Muscle of leg (tissue), 11 donors: ENCODE measurements around the gene CCDC85C. TPM values are rescaled to one million over a fixed set of nuclear protein-coding genes. Genes with fewer than 3 reads are reported as not detected.

ENCODE experiments used
- DNase-seq: peaks from one replicate; pipeline ENCODE4 v3.0.0; 2013
- H3K27ac ChIP-seq: one replicate; pipeline ENCODE4 v1.5.1; 2013; ENCODE audit warnings: mild to moderate bottlenecking, low read length, control low read depth
- H3K27me3 ChIP-seq: one replicate; pipeline ENCODE4 v1.6.1; 2013; ENCODE audit warnings: low read length; ENCODE audit not compliant: control insufficient read depth, insufficient read depth
- H3K36me3 ChIP-seq: one replicate; pipeline ENCODE4 v1.6.1; 2013; ENCODE audit warnings: low read length; ENCODE audit not compliant: control insufficient read depth, insufficient read depth
- H3K4me1 ChIP-seq: one replicate; pipeline ENCODE4 v1.6.1; 2013; ENCODE audit warnings: low read length; ENCODE audit not compliant: control insufficient read depth, insufficient read depth
- H3K4me3 ChIP-seq: one replicate; pipeline ENCODE4 v1.5.1; 2013; ENCODE audit warnings: low read length, control low read depth
- H3K9me3 ChIP-seq: replicated peaks from 2 replicates; pipeline ENCODE4 v1.6.1; 2013; ENCODE audit warnings: low read depth, low read length; ENCODE audit not compliant: control insufficient read depth
- WGBS: methylation state at CpG from one replicate; pipeline ENCODE4 v1.1.5; 2013; ENCODE audit warnings: missing lambda C conversion rate; ENCODE audit not compliant: insufficient coverage; 5-methylcytosine and 5-hydroxymethylcytosine counted together
- polyA plus RNA-seq, 8 donors: library from polyadenylated mRNA; unstranded; fragments of 120-200 nt; gene quantifications; one replicate each; pipeline versions ENCODE4 v1.2.1 to v1.2.3, GENCODE V29; 2013; ENCODE audit warnings: inconsistent platforms in 1 of 8, low replicate concordance in 1 of 8; ENCODE audit not compliant: insufficient read length in 8 of 8, insufficient read depth in 1 of 8
- total RNA-seq: library from RNA; stranded (reverse); fragments of 120-200 nt; gene quantifications from one replicate; pipeline ENCODE4 v1.2.4, GENCODE V29; 2013

The CCDC85C gene
- total and polyA plus RNA-seq, 9 donors = 3.2 to 6.5 (median 4.1) TPM

DNA sequence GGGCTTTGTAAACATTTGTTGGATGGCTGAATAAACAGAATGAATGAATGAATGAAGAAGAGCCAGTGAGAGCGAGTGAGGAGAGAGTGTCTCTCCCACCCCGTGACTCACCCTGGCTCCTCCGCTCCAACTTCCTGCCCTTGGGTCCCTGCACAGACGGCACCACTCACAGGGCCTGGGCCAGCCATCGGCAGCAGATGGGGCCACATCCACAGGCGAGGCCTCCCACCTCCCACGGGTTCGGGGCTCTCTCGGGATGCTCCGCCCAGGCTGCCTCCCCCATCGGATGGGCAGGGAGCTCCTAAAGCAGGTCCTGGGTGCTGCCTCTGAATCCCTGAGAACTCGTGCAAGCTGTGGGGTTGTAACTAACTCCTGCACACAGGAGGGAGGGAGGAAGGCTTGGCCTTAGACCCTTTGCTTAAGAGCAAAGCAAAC, 81.5 kb downstream of the CCDC85C start:
- no peak for DNase-seq
- Histone ChIP-seq H3K27me3 (no peaks in the 10 kb centered on the region), H3K36me3 (no peaks in the 10 kb centered on the region), H3K9me3 (no peaks in the 10 kb centered on the region), H3K4me1 (peaks cover 27% of the 10 kb centered on the region), H3K4me3 (no peak overlapping the region), H3K27ac (no peak overlapping the region)
- 40% methylated on average over 2 of the region's 12 CpGs for WGBS

DNA sequence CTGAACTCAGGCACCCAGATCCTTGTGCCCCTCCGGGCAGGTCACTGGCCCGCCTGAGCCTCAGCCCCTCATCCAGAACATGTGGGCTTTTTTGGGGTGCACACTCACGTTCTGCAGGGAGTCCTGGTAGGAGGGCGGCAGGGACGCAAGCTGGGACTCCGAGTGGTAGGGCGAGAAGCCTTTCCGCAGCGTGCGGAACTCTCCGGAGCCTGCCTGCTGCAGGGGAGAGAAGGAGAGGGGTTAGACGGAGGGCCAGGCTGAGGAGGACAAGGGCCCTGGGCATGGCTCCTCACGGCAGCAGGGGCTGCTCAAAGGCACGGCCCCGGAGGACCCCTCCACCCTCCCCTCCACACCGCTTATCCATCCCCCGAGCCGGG, 82.0 kb downstream of the CCDC85C start:
- Histone ChIP-seq H3K27ac (no peak overlapping the region), H3K4me1 (peaks cover 27% of the 10 kb centered on the region), H3K27me3 (no peaks in the 10 kb centered on the region), H3K36me3 (no peaks in the 10 kb centered on the region), H3K4me3 (no peak overlapping the region), H3K9me3 (no peaks in the 10 kb centered on the region)
- DNase-seq = no peak
- 73% methylated on average over 12 of the region's 18 CpGs for WGBS

DNA sequence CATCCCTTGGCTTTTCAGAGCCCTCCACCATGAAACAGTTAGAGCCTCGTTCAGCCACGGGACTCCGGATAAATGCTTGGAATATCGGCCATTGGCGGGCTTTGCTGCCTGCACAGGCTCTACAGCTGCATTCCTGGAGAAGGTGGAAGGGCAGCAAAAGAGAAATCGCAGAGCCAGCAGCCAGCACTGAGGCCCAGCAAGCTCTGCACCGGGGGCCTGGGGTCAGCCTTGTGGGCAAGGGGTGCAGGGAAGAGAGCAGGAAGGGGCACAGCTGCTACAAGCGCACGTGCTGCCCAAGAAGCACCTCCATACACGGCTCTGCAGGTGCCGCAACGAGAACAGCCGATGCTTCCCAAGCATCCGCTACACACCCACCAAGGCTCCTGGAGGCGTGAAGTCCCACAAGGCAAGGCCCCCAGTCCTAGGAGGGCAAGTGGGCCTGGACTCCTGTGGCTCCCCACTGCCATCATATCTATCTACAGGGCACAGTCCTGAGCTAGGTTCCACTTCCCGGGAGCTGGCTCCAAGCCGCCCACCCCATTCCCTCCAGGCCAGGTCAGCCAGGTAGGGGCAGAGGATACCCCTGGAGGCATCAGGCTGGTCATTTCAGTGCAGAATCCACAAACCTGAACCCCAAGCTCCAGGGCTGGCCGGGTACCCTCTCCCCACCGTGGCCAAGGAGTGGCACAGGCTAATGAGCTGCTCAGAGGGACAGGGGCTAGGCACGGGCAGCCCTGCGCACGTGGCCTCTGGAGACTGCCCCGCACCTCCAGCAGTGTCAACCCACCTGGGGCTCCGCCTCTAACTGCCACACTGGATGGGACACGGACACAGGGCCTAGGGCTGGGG, 82.6 kb downstream of the CCDC85C start:
- Histone ChIP-seq H3K9me3 (no peaks in the 10 kb centered on the region), H3K27ac (no peak overlapping the region), H3K4me3 (no peak overlapping the region), H3K36me3 (no peaks in the 10 kb centered on the region), H3K27me3 (no peaks in the 10 kb centered on the region), H3K4me1 (peaks cover 27% of the 10 kb centered on the region)
- 84% methylated on average over 22 of the region's 25 CpGs for WGBS
- no peak for DNase-seq

DNA sequence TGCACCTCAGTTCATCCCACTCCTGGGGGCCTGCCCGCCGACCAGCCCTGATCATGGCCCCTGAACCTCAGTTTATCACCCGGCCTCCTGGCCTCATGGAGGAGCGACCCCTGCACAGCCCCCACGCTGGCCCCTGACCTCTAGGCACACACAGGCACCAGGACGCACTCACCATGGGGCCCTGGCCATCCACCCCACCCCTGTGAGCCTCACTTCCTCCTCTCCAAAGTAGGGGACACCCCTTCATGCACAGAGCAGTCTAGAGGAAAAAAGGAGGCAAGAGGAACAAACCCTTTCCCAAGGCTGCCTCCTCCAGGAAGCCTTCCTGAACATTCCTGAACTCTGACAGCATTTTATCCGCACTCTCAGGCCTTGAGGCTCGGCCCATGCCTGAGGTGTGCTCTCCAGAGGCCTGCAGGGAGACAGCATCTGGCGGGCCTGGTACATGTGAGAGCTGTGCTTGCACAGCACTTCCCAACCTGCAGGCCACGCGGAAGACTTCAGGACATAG, 83.4 kb downstream of the CCDC85C start:
- H3K36me3 ChIP-seq = no peaks in the 10 kb centered on the region
- whole genome bisulfite sequencing = 82% methylated on average over 11 of the region's 11 CpGs
- no peak overlapping the region for H3K27ac ChIP-seq
- H3K4me1 ChIP-seq = peaks cover 27% of the 10 kb centered on the region
- no peaks in the 10 kb centered on the region for H3K27me3 ChIP-seq
- no peak overlapping the region for H3K4me3 ChIP-seq
- no peak for DNase-seq
- H3K9me3 ChIP-seq = no peaks in the 10 kb centered on the region

DNA sequence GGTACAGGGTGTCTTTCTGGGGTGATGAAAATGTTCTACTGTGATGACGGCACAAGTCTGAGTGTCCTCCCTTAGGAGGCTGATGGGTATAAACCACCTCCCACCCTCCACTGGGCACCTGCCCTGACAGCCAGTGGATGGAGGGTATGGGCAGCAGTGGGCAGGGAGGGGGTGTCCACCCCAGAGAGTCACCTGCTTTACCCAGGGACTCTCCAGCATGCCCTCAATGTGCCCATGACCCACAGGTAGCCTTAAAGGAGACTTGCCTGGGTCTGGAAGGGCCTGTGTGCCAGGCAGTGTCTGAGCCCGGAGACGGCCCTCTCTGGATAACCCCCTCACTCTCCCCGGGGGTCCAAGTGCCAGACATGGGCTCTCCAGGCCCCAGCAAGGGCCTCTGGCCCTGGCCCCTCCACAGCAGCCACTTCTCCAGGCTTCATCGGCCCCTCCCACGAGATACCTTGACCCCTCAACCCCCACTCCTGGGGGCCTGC, 84.0 kb downstream of the CCDC85C start:
- H3K9me3 ChIP-seq = no peaks in the 10 kb centered on the region
- WGBS = 76% methylated on average over 5 of the region's 6 CpGs
- H3K27ac ChIP-seq = no peak overlapping the region
- no peak overlapping the region for H3K4me3 ChIP-seq
- no peaks in the 10 kb centered on the region for H3K36me3 ChIP-seq
- H3K4me1 ChIP-seq = peaks cover 22% of the 10 kb centered on the region
- no peak for DNase-seq
- no peaks in the 10 kb centered on the region for H3K27me3 ChIP-seq

DNA sequence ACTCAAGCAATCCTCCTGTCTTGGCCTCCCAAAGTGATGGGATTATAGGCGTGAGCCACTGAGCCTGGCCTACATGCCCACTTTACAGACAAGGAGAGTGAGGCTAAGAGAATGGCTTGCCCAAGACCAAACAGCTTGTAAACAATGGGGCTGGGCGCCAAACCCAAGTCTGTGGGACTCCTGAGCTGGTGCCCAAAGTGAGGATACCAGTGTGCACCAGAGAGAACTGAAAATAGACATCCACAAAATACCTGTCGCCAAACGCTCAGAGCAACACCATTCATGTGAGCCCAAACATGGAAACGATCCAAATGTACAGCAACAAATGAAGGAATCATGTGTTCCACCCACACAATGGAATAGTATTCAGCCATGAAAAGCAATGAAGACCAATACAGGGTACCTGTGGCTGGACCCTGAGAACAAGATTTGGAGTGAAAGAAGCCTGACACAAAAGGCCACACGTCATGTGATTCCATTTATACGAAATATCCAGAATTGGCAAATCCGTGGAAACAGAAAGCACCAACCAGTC, 84.6 kb downstream of the CCDC85C start:
- Histone ChIP-seq H3K27me3 (no peaks in the 10 kb centered on the region), H3K4me1 (peaks cover 18% of the 10 kb centered on the region), H3K36me3 (no peaks in the 10 kb centered on the region), H3K4me3 (no peak overlapping the region), H3K27ac (no peak overlapping the region), H3K9me3 (no peaks in the 10 kb centered on the region)
- no peak for DNase-seq
- WGBS = 94% methylated on average over 4 of the region's 8 CpGs

DNA sequence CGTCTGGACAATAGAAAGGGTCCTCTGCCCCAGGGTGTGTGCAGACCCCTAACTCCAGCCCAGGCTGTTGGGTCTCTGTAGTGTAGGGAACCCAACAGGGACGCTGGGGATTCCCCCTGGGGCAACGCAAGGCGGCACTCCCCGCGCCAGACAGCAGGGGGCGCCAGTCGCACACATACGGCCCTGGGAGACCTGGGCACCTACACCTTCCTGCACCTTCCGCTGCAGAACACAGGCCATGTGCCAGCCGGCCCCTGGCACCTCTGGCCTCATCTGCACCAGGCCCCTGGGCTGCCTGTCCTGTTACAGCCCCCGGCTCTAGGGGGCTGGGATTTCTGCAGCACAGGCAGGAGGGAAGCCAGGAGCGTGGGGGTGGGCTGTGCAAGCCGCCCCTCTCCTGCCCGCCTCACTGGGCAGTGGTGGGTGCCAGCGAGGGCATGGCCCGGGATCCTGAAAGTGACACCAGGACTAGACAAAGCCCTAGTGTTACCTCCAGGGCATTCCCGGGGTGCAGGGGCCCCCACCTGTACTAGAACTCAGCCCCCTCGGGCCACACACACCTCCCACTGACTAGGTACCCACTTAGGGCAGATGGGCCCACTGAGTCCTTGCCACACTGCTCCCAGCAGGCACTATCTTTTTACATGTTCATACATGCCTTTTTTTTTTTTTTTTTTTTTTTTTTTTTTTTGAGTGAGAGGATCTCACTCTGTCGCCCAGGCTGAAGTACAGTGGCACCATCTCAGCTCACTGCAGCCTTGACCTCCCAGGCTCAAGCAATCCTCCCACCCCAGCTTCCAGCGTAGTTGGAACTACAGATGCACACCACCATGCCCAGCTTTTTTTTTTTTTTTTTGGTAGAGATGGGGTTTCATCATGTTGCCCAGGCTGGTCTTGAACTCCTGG, 85.3 kb downstream of the CCDC85C start:
- Histone ChIP-seq H3K9me3 (no peaks in the 10 kb centered on the region), H3K36me3 (peaks cover 3% of the 10 kb centered on the region), H3K4me1 (peaks cover 14% of the 10 kb centered on the region), H3K27me3 (no peaks in the 10 kb centered on the region), H3K4me3 (no peak overlapping the region), H3K27ac (no peak overlapping the region)
- DNase-seq = no peak
- WGBS = 33% methylated on average over 16 of the region's 21 CpGs

DNA sequence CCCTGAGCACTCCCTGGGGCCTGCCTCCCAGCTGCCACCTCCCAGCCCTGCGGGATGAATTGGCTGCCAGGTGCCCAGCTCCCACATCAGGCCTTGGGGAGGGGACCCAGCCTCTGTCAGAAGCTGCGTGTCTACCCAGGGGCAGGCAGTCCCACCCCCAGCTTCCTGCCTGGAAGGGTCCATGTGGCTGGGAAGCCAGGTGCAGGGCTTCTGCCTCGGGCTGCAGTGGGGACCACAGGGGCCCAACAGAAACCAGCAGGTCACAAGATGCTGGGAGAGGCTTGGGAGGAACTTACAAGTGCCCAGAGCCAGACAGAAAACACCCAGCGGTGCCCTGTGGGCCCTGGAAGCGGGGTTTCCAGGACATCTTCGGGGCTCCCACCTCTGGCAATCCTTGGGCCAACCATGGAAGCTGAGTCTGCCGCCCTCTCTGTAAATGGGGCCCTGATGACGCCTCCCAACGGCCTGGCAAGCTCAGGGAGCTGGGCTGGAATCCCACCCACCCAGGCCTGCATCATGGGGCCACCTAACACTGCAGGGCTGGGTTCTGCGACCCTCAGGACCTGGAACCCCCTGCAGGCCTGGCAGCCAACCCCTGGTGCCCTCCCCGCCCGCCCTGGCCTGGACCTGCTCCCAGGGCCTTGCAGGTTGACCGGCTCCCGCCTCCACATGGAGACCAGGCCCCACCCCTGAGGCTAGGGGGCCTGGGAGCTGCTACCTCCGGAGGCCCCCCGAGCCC, 86.2 kb downstream of the CCDC85C start:
- Histone ChIP-seq H3K9me3 (no peaks in the 10 kb centered on the region), H3K27me3 (no peaks in the 10 kb centered on the region), H3K36me3 (peaks cover 10% of the 10 kb centered on the region), H3K4me3 (no peak overlapping the region), H3K27ac (no peak overlapping the region), H3K4me1 (peaks cover 5% of the 10 kb centered on the region)
- 62% methylated on average over 15 of the region's 16 CpGs for WGBS
- no peak for DNase-seq

DNA sequence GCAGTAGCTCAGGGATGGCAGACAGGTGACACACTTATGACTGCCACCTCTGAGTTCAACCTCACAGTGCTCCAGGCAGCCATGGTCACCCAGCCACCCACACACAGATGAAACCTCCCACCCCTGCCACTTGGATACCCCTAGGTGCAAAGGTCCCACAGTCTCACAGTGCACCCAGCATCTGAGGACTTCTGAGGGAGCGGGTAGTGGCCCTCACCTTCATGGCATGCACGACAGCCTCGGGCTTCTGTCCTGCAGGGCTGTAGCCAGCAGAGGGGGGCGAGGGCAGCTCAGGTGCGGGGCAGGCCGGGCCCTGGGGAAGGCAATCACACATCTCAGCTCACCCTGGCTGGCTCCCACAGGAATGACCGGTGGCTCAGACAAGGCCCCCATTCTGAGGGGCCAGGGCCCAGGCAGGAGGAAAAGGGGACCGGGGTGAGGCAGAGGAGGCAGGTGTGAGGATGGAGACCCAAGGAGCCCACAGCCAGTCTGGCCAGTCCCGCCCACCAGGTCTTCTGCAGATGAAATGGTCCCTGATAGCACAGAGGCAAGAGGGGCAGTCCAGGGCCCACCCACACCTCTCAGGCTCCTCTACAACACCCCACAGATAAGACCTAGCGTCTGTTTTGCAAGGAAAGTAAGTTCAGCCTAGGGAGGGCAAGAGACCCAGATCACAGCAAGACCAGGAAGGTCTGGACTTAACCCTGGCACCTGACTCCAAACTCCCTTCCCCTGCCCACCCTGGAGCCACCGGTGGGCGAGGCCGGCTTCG, 87.0 kb downstream of the CCDC85C start:
- no peak overlapping the region for H3K4me3 ChIP-seq
- no peak overlapping the region for H3K27ac ChIP-seq
- no peaks in the 10 kb centered on the region for H3K27me3 ChIP-seq
- peak; percentile 3 for DNase-seq
- H3K4me1 ChIP-seq = peaks cover under 1% of the 10 kb centered on the region
- H3K36me3 ChIP-seq = peaks cover 16% of the 10 kb centered on the region
- no peaks in the 10 kb centered on the region for H3K9me3 ChIP-seq
- 82% methylated on average over 12 of the region's 14 CpGs for whole genome bisulfite sequencing
